ENCODE measurements around the gene IDI2. TPM values are rescaled to one million over a fixed set of nuclear protein-coding genes. Genes with fewer than 3 reads are reported as not detected.

IDI2 gene
- total and polyA plus RNA-seq, 12 donors: 0.07 to 0.28 TPM; not detected in 10

- TF ChIP-seq POLR2A (IDR thresholded peaks at IDR 0.05) (no peak), CTCF (IDR thresholded peaks at IDR 0.05) (no peak)
- H3K4me1 ChIP-seq (replicated peaks in 1 of 2): no peaks in the 10 kb centered on the region
- no peak overlapping the region for H3K4me3 ChIP-seq
- WGBS, 4 donors: 88 to 94% (median 92%) methylated on average over 12 of the region's 12 CpGs
- no peak overlapping the region for H3K27ac ChIP-seq
- H3K9me3 ChIP-seq (replicated peaks in 1 of 3): no peaks in the 10 kb centered on the region
- DNase-seq: no peak
- peaks cover 0 to 10% of the 10 kb centered on the region in 2 donors for H3K36me3 ChIP-seq (replicated peaks in 1 of 2)
- no peaks in the 10 kb centered on the region for H3K27me3 ChIP-seq
- intact Hi-C loops (cut with DNase I): no loop called here
Observed at GRCh38 chr10:1024103-1024502, 1.6 kb downstream of the IDI2 start.

DNA sequence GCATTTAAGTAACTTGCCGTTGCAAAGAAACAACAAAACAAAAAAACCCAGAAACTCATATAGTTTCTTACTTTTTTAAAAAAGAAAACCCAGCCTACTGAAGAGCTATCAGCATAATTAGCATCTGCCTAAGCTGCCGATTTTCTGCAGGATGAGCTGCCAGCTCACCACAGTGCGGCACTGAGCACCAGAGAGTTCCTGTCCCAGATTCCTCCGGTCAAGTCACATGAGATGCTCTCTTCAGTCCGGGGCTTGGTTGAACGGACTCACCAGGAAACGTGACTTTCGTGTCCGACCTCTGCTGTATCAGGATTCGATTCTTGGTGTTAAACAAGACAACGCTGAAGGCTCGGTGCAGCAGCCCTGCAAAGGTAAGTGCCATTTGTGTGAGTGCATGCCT, 3.2 kb downstream of the IDI2 start:
- H3K4me3 ChIP-seq: no peak overlapping the region
- TF ChIP-seq POLR2A (IDR thresholded peaks at IDR 0.05): no peak
- TF ChIP-seq CTCF (IDR thresholded peaks at IDR 0.05): no peak
- no peak overlapping the region for H3K27ac ChIP-seq
- no peaks in the 10 kb centered on the region for H3K4me1 ChIP-seq (replicated peaks in 1 of 2)
- no peaks in the 10 kb centered on the region for H3K9me3 ChIP-seq (replicated peaks in 1 of 3)
- intact Hi-C loops (cut with DNase I): no loop called here
- DNase-seq: peak in 1 of 7 donors; percentile 15
- 69 to 85% (median 77%) methylated on average over 11 to 12 of the region's 12 CpGs for WGBS, 4 donors
- H3K27me3 ChIP-seq: no peaks in the 10 kb centered on the region
- peaks cover 0 to 25% of the 10 kb centered on the region in 2 donors for H3K36me3 ChIP-seq (replicated peaks in 1 of 2)

GRCh38 chr10:1020958-1021357, 4.7 kb downstream of the IDI2 start:
- H3K9me3 ChIP-seq (replicated peaks in 1 of 3): no peaks in the 10 kb centered on the region
- no peak overlapping the region for H3K4me3 ChIP-seq
- H3K27ac ChIP-seq: no peak overlapping the region
- intact Hi-C loops (cut with DNase I): no loop called here
- H3K36me3 ChIP-seq (replicated peaks in 1 of 2): peaks cover 0 to 39% of the 10 kb centered on the region in 2 donors
- no peaks in the 10 kb centered on the region for H3K27me3 ChIP-seq
- peak in 1 of 7 donors; percentile 19 for DNase-seq
- H3K4me1 ChIP-seq (replicated peaks in 1 of 2): peaks cover 2 to 3% of the 10 kb centered on the region in 2 donors
- 88 to 96% (median 94%) methylated on average over 3 to 9 of the region's 9 CpGs for WGBS, 4 donors
- TF ChIP-seq POLR2A (IDR thresholded peaks at IDR 0.05) (no peak), CTCF (IDR thresholded peaks at IDR 0.05) (no peak)

DNA sequence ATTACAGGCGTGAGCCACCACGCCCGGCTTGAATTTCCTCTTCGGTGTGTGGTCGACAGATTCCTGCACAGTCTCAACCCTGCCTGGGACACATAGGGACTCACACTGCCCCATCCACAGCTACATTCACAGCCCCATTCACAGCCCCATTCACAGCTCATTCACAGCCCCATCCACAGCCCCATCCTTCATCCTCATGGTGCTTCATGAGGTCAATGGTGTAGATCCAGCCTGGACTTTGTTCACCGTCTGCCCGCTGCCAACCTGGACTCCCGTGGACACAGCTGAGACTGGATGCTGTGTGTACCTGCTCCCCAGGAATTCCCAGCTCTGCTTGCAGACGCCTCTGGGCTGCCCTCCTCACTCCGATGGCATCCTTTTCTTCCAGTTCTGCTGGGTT, 5.2 kb downstream of the IDI2 start:
- Histone ChIP-seq H3K4me3 (no peak overlapping the region), H3K36me3 (replicated peaks in 1 of 2) (peaks cover 0 to 43% of the 10 kb centered on the region in 2 donors), H3K9me3 (replicated peaks in 1 of 3) (no peaks in the 10 kb centered on the region), H3K27ac (no peak overlapping the region), H3K27me3 (no peaks in the 10 kb centered on the region), H3K4me1 (replicated peaks in 1 of 2) (peaks cover 5 to 6% of the 10 kb centered on the region in 2 donors)
- TF ChIP-seq CTCF (IDR thresholded peaks at IDR 0.05): no peak
- TF ChIP-seq POLR2A (IDR thresholded peaks at IDR 0.05): no peak
- intact Hi-C loops (cut with DNase I): no loop called here
- 91 to 98% (median 94%) methylated on average over 10 of the region's 10 CpGs for WGBS, 4 donors
- peak in 1 of 7 donors; percentile 15 for DNase-seq

Measured in adrenal gland (tissue), 12 donors.